HEK293 (cell line): ENCODE results near the gene CLASP1.

Experiments used
- GLI2 ChIP-seq: fragments of 450-650 bp; formaldehyde crosslinking; IDR thresholded peaks from 2 replicates; pipeline ENCODE4; 2017; ENCODE audit warnings: missing biosample characterization, missing genetic modification characterization, low read depth, borderline replicate concordance
- SALL2 ChIP-seq: fragments of 450-650 bp; formaldehyde crosslinking; IDR thresholded peaks from 2 replicates; pipeline ENCODE4 v1.5.0; 2017; ENCODE audit warnings: missing biosample characterization, mild to moderate bottlenecking, missing genetic modification characterization, borderline replicate concordance
- YY1 ChIP-seq: fragments of 450-650 bp; formaldehyde crosslinking; IDR thresholded peaks from 2 replicates; pipeline ENCODE4 v1.5.1; 2018; ENCODE audit warnings: missing biosample characterization, missing genetic modification characterization
- ZBTB17 ChIP-seq: fragments of 450-650 bp; formaldehyde crosslinking; IDR thresholded peaks from 2 replicates; pipeline ENCODE4 v1.5.1; 2016; ENCODE audit warnings: missing biosample characterization, missing genetic modification characterization
- ZBTB21 ChIP-seq: fragments of 450-650 bp; formaldehyde crosslinking; IDR thresholded peaks from 2 replicates; pipeline ENCODE4 v1.5.1; 2017; ENCODE audit warnings: missing biosample characterization, missing genetic modification characterization
- ZBTB7A ChIP-seq: fragments of 450-650 bp; formaldehyde crosslinking; IDR thresholded peaks from 2 replicates; pipeline ENCODE4 v1.5.1; 2016; ENCODE audit warnings: low read depth, missing biosample characterization, missing genetic modification characterization
- ZNF10 ChIP-seq: fragments of 450-650 bp; formaldehyde crosslinking; IDR thresholded peaks from 2 replicates; pipeline ENCODE4 v1.5.1; 2017; ENCODE audit warnings: missing biosample characterization, missing genetic modification characterization
- ZNF341 ChIP-seq: fragments of 450-650 bp; formaldehyde crosslinking; IDR thresholded peaks from 2 replicates; pipeline ENCODE4; 2016; ENCODE audit warnings: low read depth, missing biosample characterization, missing genetic modification characterization
- ZNF514 ChIP-seq: fragments of 450-650 bp; formaldehyde crosslinking; IDR thresholded peaks from 2 replicates; pipeline ENCODE4 v1.5.1; 2016; ENCODE audit warnings: missing biosample characterization, missing genetic modification characterization
- ZNF571 ChIP-seq: fragments of 450-650 bp; formaldehyde crosslinking; IDR thresholded peaks from 2 replicates; pipeline ENCODE4 v1.5.0; 2017; ENCODE audit warnings: missing biosample characterization, missing genetic modification characterization
- ZNF707 ChIP-seq: fragments of 450-650 bp; formaldehyde crosslinking; IDR thresholded peaks from 2 replicates; pipeline ENCODE4 v1.5.1; 2016; ENCODE audit warnings: missing biosample characterization, missing genetic modification characterization
- TF ChIP-seq, protein P1 (sequence below): fragments of 450-650 bp; formaldehyde crosslinking; IDR thresholded peaks from 2 replicates; pipeline ENCODE4 v1.5.1; 2016; ENCODE audit warnings: missing biosample characterization, missing genetic modification characterization
- TF ChIP-seq, protein P2 (sequence below): fragments of 450-650 bp; formaldehyde crosslinking; IDR thresholded peaks from 2 replicates; pipeline ENCODE4 v1.5.1; 2016; ENCODE audit warnings: missing biosample characterization, missing genetic modification characterization
- TF ChIP-seq, protein P3 (sequence below): sonication (generic); formaldehyde crosslinking; IDR thresholded peaks from 2 replicates; pipeline ENCODE4 v1.8.1; 2022; ENCODE audit warnings: mild to moderate bottlenecking, moderate library complexity, missing genetic modification reagents

DNA sequence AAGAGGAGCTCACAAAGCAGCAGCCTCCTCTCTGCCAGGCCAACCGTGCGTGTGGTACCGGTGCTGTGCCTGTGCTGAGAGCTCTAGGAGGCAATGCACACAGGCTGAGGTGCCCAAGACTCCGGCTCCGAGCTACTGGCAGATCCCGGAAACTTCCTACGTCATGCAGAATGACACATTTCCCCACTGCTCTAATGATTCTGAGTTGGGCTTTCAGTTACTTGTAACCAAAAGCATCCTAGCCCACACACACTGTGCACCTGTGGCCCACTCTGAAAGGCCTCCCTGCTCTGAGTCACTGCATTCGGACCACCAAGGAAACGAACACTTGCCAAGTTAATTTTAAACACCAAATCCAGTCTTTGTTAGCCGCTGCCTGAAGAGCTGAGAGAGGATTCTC is 127.9 kb downstream of the CLASP1 start:
- TF ChIP-seq ZNF341 (tag by site-specific recombination) (no peak), GLI2 (no peak), ZNF707 (tag by site-specific recombination) (no peak), ZBTB7A (tag by site-specific recombination) (no peak), SALL2 (no peak), YY1 (tag by site-specific recombination) (no peak), ZBTB21 (tag by site-specific recombination) (no peak), ZNF571 (tag by site-specific recombination) (no peak), ZNF10 (no peak), ZNF514 (tag by site-specific recombination) (no peak), ZBTB17 (tag by site-specific recombination) (no peak)
- TF ChIP-seq, protein P1, sequence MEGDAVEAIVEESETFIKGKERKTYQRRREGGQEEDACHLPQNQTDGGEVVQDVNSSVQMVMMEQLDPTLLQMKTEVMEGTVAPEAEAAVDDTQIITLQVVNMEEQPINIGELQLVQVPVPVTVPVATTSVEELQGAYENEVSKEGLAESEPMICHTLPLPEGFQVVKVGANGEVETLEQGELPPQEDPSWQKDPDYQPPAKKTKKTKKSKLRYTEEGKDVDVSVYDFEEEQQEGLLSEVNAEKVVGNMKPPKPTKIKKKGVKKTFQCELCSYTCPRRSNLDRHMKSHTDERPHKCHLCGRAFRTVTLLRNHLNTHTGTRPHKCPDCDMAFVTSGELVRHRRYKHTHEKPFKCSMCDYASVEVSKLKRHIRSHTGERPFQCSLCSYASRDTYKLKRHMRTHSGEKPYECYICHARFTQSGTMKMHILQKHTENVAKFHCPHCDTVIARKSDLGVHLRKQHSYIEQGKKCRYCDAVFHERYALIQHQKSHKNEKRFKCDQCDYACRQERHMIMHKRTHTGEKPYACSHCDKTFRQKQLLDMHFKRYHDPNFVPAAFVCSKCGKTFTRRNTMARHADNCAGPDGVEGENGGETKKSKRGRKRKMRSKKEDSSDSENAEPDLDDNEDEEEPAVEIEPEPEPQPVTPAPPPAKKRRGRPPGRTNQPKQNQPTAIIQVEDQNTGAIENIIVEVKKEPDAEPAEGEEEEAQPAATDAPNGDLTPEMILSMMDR (tag by site-specific recombination) = no peak
- TF ChIP-seq, protein P2, sequence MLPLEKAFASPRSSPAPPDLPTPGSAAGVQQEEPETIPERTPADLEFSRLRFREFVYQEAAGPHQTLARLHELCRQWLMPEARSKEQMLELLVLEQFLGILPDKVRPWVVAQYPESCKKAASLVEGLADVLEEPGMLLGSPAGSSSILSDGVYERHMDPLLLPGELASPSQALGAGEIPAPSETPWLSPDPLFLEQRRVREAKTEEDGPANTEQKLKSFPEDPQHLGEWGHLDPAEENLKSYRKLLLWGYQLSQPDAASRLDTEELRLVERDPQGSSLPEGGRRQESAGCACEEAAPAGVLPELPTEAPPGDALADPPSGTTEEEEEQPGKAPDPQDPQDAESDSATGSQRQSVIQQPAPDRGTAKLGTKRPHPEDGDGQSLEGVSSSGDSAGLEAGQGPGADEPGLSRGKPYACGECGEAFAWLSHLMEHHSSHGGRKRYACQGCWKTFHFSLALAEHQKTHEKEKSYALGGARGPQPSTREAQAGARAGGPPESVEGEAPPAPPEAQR (tag by site-specific recombination) = no peak
- TF ChIP-seq, protein P3, sequence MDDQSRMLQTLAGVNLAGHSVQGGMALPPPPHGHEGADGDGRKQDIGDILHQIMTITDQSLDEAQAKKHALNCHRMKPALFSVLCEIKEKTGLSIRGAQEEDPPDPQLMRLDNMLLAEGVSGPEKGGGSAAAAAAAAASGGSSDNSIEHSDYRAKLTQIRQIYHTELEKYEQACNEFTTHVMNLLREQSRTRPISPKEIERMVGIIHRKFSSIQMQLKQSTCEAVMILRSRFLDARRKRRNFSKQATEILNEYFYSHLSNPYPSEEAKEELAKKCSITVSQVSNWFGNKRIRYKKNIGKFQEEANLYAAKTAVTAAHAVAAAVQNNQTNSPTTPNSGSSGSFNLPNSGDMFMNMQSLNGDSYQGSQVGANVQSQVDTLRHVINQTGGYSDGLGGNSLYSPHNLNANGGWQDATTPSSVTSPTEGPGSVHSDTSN (CRISPR knock-in tag) = no peak
